SK-MEL-5 (cell line): Measurements from ENCODE around the gene DAG1. TPM values are rescaled to one million over a fixed set of nuclear protein-coding genes. Genes with fewer than 3 reads are reported as not detected.

Source experiments
- DNase-seq: peaks from one replicate; pipeline ENCODE4 v3.0.0-alpha.2; 2016; ENCODE audit warnings: low read depth, low spot score
- in situ Hi-C: cut with HindIII; loops from 2 replicates; pipeline ENCODE4 v1.10.0; 2016; ENCODE audit warnings: low sequenced_read_pairs, high pct_unique_total_duplicates, low pct_unique_long_range_greater_than_20kb
- small RNA-seq, 2 experiments: library from RNA; depleted of rRNA; stranded (forward); fragments of <200 nt; gene quantifications; one replicate each; pipeline ENCODE3, GENCODE V24; 2014
- total RNA-seq: library from RNA; depleted of rRNA; stranded (reverse); fragments of >200 nt; shearing (Covaris generic); gene quantifications from 2 replicates; pipeline ENCODE4 v1.2.3, GENCODE V29; 2014; rRNA removed

Gene DAG1
- total RNA-seq, 1 experiment from 2014 or later, result 98.1 TPM

GRCh38 chr3:49567406-49567805 is 97.3 kb downstream of the DAG1 start:
- in situ Hi-C loops, result no loop called here
- DNase-seq, result no peak

GRCh38 chr3:49568965-49569364 is 98.9 kb downstream of the DAG1 start:
- DNase-seq, result no peak
- in situ Hi-C loops, result no loop called here

DNA sequence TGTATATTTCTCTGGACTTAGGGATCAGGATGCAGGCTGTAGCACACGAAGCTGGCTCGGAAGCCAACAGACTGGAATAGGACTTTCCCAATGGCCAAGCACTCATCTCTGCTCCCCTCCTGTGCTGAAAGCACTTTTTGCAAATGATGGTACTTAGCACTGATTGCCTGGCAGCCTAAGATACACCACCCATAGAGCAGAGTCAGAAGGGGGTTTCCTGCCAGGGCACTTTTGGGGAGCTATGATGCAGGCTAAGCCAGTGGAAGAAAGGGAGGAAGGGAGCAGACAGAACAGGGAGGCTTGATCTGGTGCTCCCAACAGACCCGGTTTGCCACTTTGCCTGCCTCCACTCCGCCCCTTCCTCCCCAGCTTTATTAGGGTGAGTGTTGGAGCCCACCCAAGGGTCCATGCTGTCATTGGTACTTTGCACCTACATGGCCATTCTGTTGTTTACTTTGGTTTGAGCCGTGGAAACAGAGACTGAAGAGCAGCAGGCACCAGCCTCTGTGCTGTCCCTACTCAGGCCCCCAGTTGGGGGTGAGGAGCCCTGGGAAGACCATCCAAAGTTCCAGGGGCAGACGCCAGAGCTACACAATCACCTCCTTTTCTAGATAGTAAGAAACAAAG is 100.1 kb downstream of the DAG1 start:
- in situ Hi-C loops, result no loop called here
- no peak for DNase-seq

DNA sequence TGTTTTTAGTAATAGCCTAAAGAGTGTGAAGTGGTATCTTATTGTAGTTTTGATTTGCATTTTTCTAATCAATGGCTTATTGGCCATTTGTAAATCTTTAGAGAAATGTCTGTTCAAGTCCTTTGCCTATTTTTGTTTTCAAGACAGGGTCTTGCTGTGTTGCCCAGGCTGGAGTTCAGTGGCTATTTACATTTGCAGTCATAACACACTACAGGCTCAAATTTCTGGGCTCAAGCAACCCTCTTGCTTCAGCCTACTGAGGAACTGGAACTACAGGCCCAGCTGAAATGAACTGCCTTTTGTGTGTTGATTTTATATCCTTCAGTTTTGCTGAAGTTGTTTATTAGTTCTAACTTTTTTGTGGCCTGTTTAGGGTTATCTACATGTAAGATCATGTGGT is 112.1 kb downstream of the DAG1 start:
- no peak for DNase-seq
- in situ Hi-C loops, result no loop called here

Small RNAs within 50 kb of the gene (small RNA-seq; reads per million reads assigned to genes)
- 0 to 0.05 reads per million in 2 experiments for gene RNA5SP130

Other genes with a start within 250 kb of the DAG1 start
- gene C3orf62, start 193.0 kb upstream of the DAG1 start, total RNA-seq, result 1.7 and 2.1 TPM in 2 replicates
- 11.8 and 12.4 TPM in 2 replicates for gene USP4, start 130.2 kb upstream of the DAG1 start, total RNA-seq
- 28.7 and 29.0 TPM in 2 replicates for gene GPX1, start 111.9 kb upstream of the DAG1 start, total RNA-seq
- 283 and 287 TPM in 2 replicates for gene RHOA, start 58.3 kb upstream of the DAG1 start, total RNA-seq
- gene TCTA, start 57.8 kb upstream of the DAG1 start, total RNA-seq, result 17.7 and 19.8 TPM in 2 replicates
- 0.32 TPM in 1 of 2 replicates, not detected in the other for gene AMT, start 47.8 kb upstream of the DAG1 start, total RNA-seq
- 3.0 and 3.5 TPM in 2 replicates for gene NICN1, start 40.9 kb upstream of the DAG1 start, total RNA-seq
- gene BSN, start 84.2 kb downstream of the DAG1 start, total RNA-seq, result 0.11 and 0.40 TPM in 2 replicates
- gene APEH, start 204.1 kb downstream of the DAG1 start, total RNA-seq, result 231 and 246 TPM in 2 replicates
- gene MST1, start 219.2 kb downstream of the DAG1 start, total RNA-seq, result 4.3 and 5.4 TPM in 2 replicates
- 33.5 and 34.2 TPM in 2 replicates for gene RNF123, start 219.3 kb downstream of the DAG1 start, total RNA-seq
- 0.32 and 0.34 TPM in 2 replicates for gene AMIGO3, start 249.4 kb downstream of the DAG1 start, total RNA-seq